GM23338 (cell line): ENCODE data around the gene TTL. TPM values are rescaled to one million over a fixed set of nuclear protein-coding genes. Genes with fewer than 3 reads are reported as not detected.

Experiments used
- CREB1 ChIP-seq: fragments of 250-450 bp; sonication (Bioruptor Pico); IDR thresholded peaks from 2 replicates; pipeline ENCODE4 v1.5.0; 2020; ENCODE audit warnings: low read depth, mild to moderate bottlenecking, moderate library complexity
- EZH2 ChIP-seq: fragments of 200-600 bp; sonication (generic); IDR thresholded peaks from one replicate; pipeline ENCODE4 v1.8.0; 2017; ENCODE audit warnings: antibody characterized with exemption, mild to moderate bottlenecking, low read depth; ENCODE audit not compliant: unreplicated experiment
- JUNB ChIP-seq: IDR thresholded peaks from one replicate; pipeline ENCODE4 v1.6.1; 2016; ENCODE audit warnings: antibody characterized with exemption; ENCODE audit not compliant: unreplicated experiment
- polyA plus RNA-seq: library from polyadenylated mRNA; unstranded; fragments of >200 nt; fragmentation: Nextera tagmentation; extraction: Ambion mirVana; gene quantifications from 2 replicates; pipeline ENCODE4 v1.2.1, GENCODE V29; 2016
- small RNA-seq: library from RNA; depleted of rRNA; stranded (forward); fragments of <200 nt; gene quantifications from one replicate; pipeline ENCODE3, GENCODE V24; 2014; ENCODE audit warnings: low replicate concordance
- total RNA-seq: library from RNA; depleted of rRNA; stranded (reverse); fragments of >200 nt; shearing (Covaris generic); gene quantifications from 2 replicates; pipeline ENCODE4 v1.2.3, GENCODE V29; 2014; rRNA removed

TTL gene
- total and polyA plus RNA-seq, 2 experiments from 2014 or later: 10.1 to 34.6 TPM

GRCh38 chr2:112588611-112589045, 106.7 kb downstream of the TTL start (continued):
- TF ChIP-seq EZH2 (no peak), CREB1 (CRISPR knock-in tag) (no peak), JUNB (no peak)

Small RNA genes within 50 kb of the gene (small RNA-seq; reads per million reads assigned to genes)
- not detected for gene RF00019

Other genes starting within 250 kb of the TTL start
- gene ZC3H8, start 227.1 kb upstream of the TTL start, total RNA-seq: 3.0 and 13.3 TPM in 2 replicates
- 42.8 and 49.1 TPM in 2 replicates for gene ZC3H8, start 227.1 kb upstream of the TTL start, polyA plus RNA-seq
- gene ZC3H6, start 206.6 kb upstream of the TTL start, total RNA-seq: 6.3 and 8.0 TPM in 2 replicates
- 4.7 and 4.9 TPM in 2 replicates for gene ZC3H6, start 206.6 kb upstream of the TTL start, polyA plus RNA-seq
- gene RGPD8, start 48.5 kb upstream of the TTL start, total RNA-seq: 4.9 and 8.6 TPM in 2 replicates
- 0.54 and 1.1 TPM in 2 replicates for gene RGPD8, start 48.5 kb upstream of the TTL start, polyA plus RNA-seq
- 43.5 and 58.3 TPM in 2 replicates for gene POLR1B, start 60.3 kb downstream of the TTL start, total RNA-seq
- 15.4 and 16.2 TPM in 2 replicates for gene POLR1B, start 60.3 kb downstream of the TTL start, polyA plus RNA-seq
- gene CHCHD5, start 102.5 kb downstream of the TTL start, total RNA-seq: 15.5 and 18.7 TPM in 2 replicates
- 68.8 and 69.9 TPM in 2 replicates for gene CHCHD5, start 102.5 kb downstream of the TTL start, polyA plus RNA-seq
- 81.9 and 84.3 TPM in 2 replicates for gene SLC20A1, start 163.8 kb downstream of the TTL start, total RNA-seq
- 50.1 and 52.9 TPM in 2 replicates for gene SLC20A1, start 163.8 kb downstream of the TTL start, polyA plus RNA-seq
- not detected in 2 replicates for gene NT5DC4, start 238.9 kb downstream of the TTL start, total RNA-seq
- gene NT5DC4, start 238.9 kb downstream of the TTL start, polyA plus RNA-seq: not detected in 2 replicates